ENCODE measurements around the gene PGBD1. TPM values are rescaled to one million over a fixed set of nuclear protein-coding genes. Genes with fewer than 3 reads are reported as not detected.

PGBD1 gene
- total and polyA plus RNA-seq, 4 donors: 0.74 to 3.7 (median 0.97) TPM

GRCh38 chr6:28277746-28278145, 3.6 kb upstream of the PGBD1 start:
- peaks cover 3 to 31% (median 21%) of the 10 kb centered on the region in 4 donors for H3K36me3 ChIP-seq (ENCODE audit: control insufficient read depth in 4 of 4, insufficient read depth in 3 of 4, low read depth in 1 of 4, low read length in 3 of 4)

DNA sequence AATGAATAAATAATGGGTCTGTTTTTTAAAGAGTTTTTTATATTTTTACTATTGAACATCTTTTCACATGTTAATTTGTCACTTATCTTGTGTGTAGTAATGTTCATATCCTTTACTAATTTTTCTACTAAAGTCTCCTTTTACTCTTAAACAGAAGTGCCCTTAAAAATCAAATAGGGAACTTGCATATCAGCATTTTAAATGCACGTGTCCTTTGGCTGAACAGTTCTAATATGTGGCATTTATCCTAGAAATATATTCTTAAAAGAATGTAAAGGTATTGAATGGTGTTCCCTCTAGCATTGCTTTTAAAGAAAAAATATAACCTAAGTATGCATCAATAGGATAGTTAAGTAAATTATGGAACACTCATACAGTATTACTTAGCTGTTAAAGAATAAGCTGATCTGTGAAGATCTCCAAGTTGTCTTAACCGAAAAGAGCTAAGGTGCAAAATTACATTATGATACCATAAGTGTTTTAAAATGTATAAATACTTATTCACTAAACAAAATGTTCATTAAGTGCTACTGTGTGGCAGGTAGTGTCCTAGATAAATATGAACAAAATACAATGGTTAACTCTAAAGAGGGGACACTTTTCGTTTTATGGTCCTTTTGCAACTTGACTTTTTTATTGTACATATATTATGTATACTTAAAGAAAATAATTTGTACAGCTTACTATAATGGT, 631 bp upstream of the PGBD1 start:
- Histone ChIP-seq H3K4me1 (ENCODE audit: control insufficient read depth in 4 of 4, insufficient read depth in 4 of 4, low read length in 3 of 4) (peaks cover 0 to 8% (median 3%) of the 10 kb centered on the region in 4 donors), H3K9ac (ENCODE audit: low read depth in 1 of 2, low read length in 2 of 2) (no peak overlapping the region), H3K9me3 (ENCODE audit: control insufficient read depth in 4 of 4, low read length in 3 of 4) (peaks cover 0 to 8% (median 2%) of the 10 kb centered on the region in 4 donors), H3K4me3 (ENCODE audit: low read depth in 1 of 3, low read length in 3 of 3) (peak overlapping the region in 2 of 3 donors; percentile 31 to 60), H3K36me3 (ENCODE audit: control insufficient read depth in 4 of 4, insufficient read depth in 3 of 4, low read depth in 1 of 4, low read length in 3 of 4) (peaks cover 3 to 16% (median 10%) of the 10 kb centered on the region in 4 donors), H3K27ac (ENCODE audit: low read depth in 1 of 2, low read length in 2 of 2) (no peak overlapping the region), H3K27me3 (ENCODE audit: control insufficient read depth in 4 of 4, insufficient read depth in 4 of 4, low read length in 3 of 4) (no peaks in the 10 kb centered on the region)
- 45% methylated on average over 3 of the region's 3 CpGs for WGBS
- DNase-seq (ENCODE audit: low spot score): no peak
- TF ChIP-seq TAF1 (conservative IDR thresholded peaks at IDR 0.05) (no peak), SP1 (IDR thresholded peaks at IDR 0.05) (no peak), YY1 (IDR thresholded peaks at IDR 0.05) (no peak), JUND (IDR thresholded peaks at IDR 0.05) (no peak), RAD21 (IDR thresholded peaks at IDR 0.05) (no peak), RXRA (IDR thresholded peaks at IDR 0.05) (no peak)

More at GRCh38 chr6:28277746-28278145, 3.6 kb upstream of the PGBD1 start:
- Histone ChIP-seq H3K4me3 (ENCODE audit: low read depth in 1 of 3, low read length in 3 of 3) (no peak overlapping the region), H3K9ac (ENCODE audit: low read depth in 1 of 2, low read length in 2 of 2) (no peak overlapping the region), H3K27ac (ENCODE audit: low read depth in 1 of 2, low read length in 2 of 2) (no peak overlapping the region), H3K27me3 (ENCODE audit: control insufficient read depth in 4 of 4, insufficient read depth in 4 of 4, low read length in 3 of 4) (no peaks in the 10 kb centered on the region), H3K9me3 (ENCODE audit: control insufficient read depth in 4 of 4, low read length in 3 of 4) (peaks cover 0 to 2% (median 0%) of the 10 kb centered on the region in 4 donors), H3K4me1 (ENCODE audit: control insufficient read depth in 4 of 4, insufficient read depth in 4 of 4, low read length in 3 of 4) (peaks cover 0 to 8% (median 3%) of the 10 kb centered on the region in 4 donors)
- TF ChIP-seq GABPA (IDR thresholded peaks at IDR 0.05 in 1 of 2, conservative IDR thresholded peaks at IDR 0.05 in 1 of 2) (peak in 1 of 2 donors; percentile 72), HNF4A (conservative IDR thresholded peaks at IDR 0.05) (peak; percentile 54 to 55), RXRA (IDR thresholded peaks at IDR 0.05) (peak in 1 of 2 donors; percentile 8), TAF1 (conservative IDR thresholded peaks at IDR 0.05) (no peak), ZBTB33 (IDR thresholded peaks at IDR 0.05) (no peak), YY1 (IDR thresholded peaks at IDR 0.05) (peak; percentile 35), FOXA1 (IDR thresholded peaks at IDR 0.05) (no peak), ATF3 (IDR thresholded peaks at IDR 0.05) (peak; percentile 93), FOXA2 (IDR thresholded peaks at IDR 0.05) (no peak), RAD21 (IDR thresholded peaks at IDR 0.05) (peak; percentile 13 to 22)
- TF ChIP-seq, protein P1, sequence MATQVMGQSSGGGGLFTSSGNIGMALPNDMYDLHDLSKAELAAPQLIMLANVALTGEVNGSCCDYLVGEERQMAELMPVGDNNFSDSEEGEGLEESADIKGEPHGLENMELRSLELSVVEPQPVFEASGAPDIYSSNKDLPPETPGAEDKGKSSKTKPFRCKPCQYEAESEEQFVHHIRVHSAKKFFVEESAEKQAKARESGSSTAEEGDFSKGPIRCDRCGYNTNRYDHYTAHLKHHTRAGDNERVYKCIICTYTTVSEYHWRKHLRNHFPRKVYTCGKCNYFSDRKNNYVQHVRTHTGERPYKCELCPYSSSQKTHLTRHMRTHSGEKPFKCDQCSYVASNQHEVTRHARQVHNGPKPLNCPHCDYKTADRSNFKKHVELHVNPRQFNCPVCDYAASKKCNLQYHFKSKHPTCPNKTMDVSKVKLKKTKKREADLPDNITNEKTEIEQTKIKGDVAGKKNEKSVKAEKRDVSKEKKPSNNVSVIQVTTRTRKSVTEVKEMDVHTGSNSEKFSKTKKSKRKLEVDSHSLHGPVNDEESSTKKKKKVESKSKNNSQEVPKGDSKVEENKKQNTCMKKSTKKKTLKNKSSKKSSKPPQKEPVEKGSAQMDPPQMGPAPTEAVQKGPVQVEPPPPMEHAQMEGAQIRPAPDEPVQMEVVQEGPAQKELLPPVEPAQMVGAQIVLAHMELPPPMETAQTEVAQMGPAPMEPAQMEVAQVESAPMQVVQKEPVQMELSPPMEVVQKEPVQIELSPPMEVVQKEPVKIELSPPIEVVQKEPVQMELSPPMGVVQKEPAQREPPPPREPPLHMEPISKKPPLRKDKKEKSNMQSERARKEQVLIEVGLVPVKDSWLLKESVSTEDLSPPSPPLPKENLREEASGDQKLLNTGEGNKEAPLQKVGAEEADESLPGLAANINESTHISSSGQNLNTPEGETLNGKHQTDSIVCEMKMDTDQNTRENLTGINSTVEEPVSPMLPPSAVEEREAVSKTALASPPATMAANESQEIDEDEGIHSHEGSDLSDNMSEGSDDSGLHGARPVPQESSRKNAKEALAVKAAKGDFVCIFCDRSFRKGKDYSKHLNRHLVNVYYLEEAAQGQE (IDR thresholded peaks at IDR 0.05): peak; percentile 22
- TF ChIP-seq, protein P2, sequence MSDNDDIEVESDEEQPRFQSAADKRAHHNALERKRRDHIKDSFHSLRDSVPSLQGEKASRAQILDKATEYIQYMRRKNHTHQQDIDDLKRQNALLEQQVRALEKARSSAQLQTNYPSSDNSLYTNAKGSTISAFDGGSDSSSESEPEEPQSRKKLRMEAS (IDR thresholded peaks at IDR 0.05): peak; percentile 39
- 57% methylated on average over 3 of the region's 3 CpGs for WGBS
- no peak for DNase-seq (ENCODE audit: low spot score)
